Adrenal gland (tissue), 5 donors: ENCODE results near the gene ZNF620.

Experiments used
- CTCF ChIP-seq, 6 experiments: fragments of 450-650 bp in 4 of 6; fragments of 200-600 bp in 2 of 6; sonication (generic) in 1 of 6; IDR thresholded peaks; 1 replicate in 5 of 6; 2 replicates in 1 of 6; pipeline versions ENCODE4 v1.5.1 to v1.8.0; 2016 to 2021; ENCODE audit warnings: antibody characterized with exemption in 6 of 6, mild to moderate bottlenecking in 2 of 6, moderate library complexity in 1 of 6
- POLR2A ChIP-seq, 2 donors: fragments of 450-650 bp; IDR thresholded peaks; one replicate each; pipeline ENCODE4 v1.6.1; 2017; ENCODE audit warnings: antibody characterized with exemption in 2 of 2, mild to moderate bottlenecking in 2 of 2, moderate library complexity in 1 of 2
- donor health status: DM: no; HTN: no; CAD: no.

GRCh38 chr3:40505599-40506462, at the start of gene ZNF620:
- TF ChIP-seq CTCF (IDR thresholded peaks at IDR 0.05) (no peak), POLR2A (IDR thresholded peaks at IDR 0.05) (peak; percentile 42 to 78)
